Measurements from ENCODE around the gene YTHDF2. TPM values are rescaled to one million over a fixed set of nuclear protein-coding genes. Genes with fewer than 3 reads are reported as not detected.
"Not testable (repeated sequence)": the region's sequence is repeated elsewhere in the genome, so short reads cannot be mapped to it uniquely, and the experiment has no call there.

The YTHDF2 gene
- polyA plus RNA-seq, 3 donors: 20.7 to 81.6 (median 74.2) TPM

- H3K9me3 Mint-ChIP-seq; DNase-seq; H3K27me3 ChIP-seq (ENCODE audit: control insufficient read depth in 2 of 2, insufficient read depth in 2 of 2, low read length in 2 of 2); intact Hi-C loops (cut with micrococcal nuclease); H3K9ac ChIP-seq (ENCODE audit: insufficient read depth, low read length, poor library complexity, severe bottlenecking); H3K27ac Mint-ChIP-seq; H3K27me3 Mint-ChIP-seq (ENCODE audit: low read depth in 3 of 3); H3K36me3 Mint-ChIP-seq; H3K4me3 Mint-ChIP-seq; H3K79me2 ChIP-seq (ENCODE audit: insufficient read depth, low read length); H3K4me3 ChIP-seq (replicated peaks in 1 of 3; ENCODE audit: low read depth in 2 of 3, low read length in 3 of 3); H3K4me1 ChIP-seq (ENCODE audit: control insufficient read depth in 1 of 2, insufficient read depth in 2 of 2, low read length in 2 of 2); H3K9me3 ChIP-seq (replicated peaks in 1 of 2; ENCODE audit: control insufficient read depth in 1 of 2, insufficient read depth in 1 of 2, low read length in 2 of 2); H4K20me1 ChIP-seq (ENCODE audit: insufficient read depth, low read length); H3K27ac ChIP-seq (ENCODE audit: low read depth in 1 of 2, low read length in 2 of 2); H3K4me1 Mint-ChIP-seq; H3K4me2 ChIP-seq (replicated peaks; ENCODE audit: extremely low read depth, low read length, poor library complexity, severe bottlenecking); H2AFZ ChIP-seq (ENCODE audit: insufficient read depth, low read depth, low read length, poor library complexity, severe bottlenecking); H3K36me3 ChIP-seq (replicated peaks in 1 of 2; ENCODE audit: control insufficient read depth in 1 of 2, insufficient read depth in 2 of 2, low read length in 2 of 2): not testable (repeated sequence)
- 100% methylated on average over 3 of the region's 5 CpGs for WGBS (ENCODE audit: insufficient coverage)
Observed at GRCh38 chr1:28725365-28725764, 11.4 kb upstream of the YTHDF2 start.

- H3K9me3 Mint-ChIP-seq: peaks cover 0 to 7% (median 2%) of the 10 kb centered on the region in 7 donors
- peak overlapping the region; percentile 100 for H2AFZ ChIP-seq (ENCODE audit: insufficient read depth, low read depth, low read length, poor library complexity, severe bottlenecking)
- H3K9me3 ChIP-seq (replicated peaks in 1 of 2; ENCODE audit: control insufficient read depth in 1 of 2, insufficient read depth in 1 of 2, low read length in 2 of 2): no peaks in the 10 kb centered on the region
- H3K79me2 ChIP-seq (ENCODE audit: insufficient read depth, low read length): peaks cover 46% of the 10 kb centered on the region
- 6% methylated on average over 10 of the region's 15 CpGs for WGBS (ENCODE audit: insufficient coverage)
- peak overlapping the region; percentile 96 for H3K9ac ChIP-seq (ENCODE audit: insufficient read depth, low read length, poor library complexity, severe bottlenecking)
- H3K27me3 Mint-ChIP-seq (ENCODE audit: low read depth in 3 of 3): peaks cover 0 to 2% (median 0%) of the 10 kb centered on the region in 3 donors
- no peak for TF ChIP-seq CTCF (IDR thresholded peaks at IDR 0.05)
- H4K20me1 ChIP-seq (ENCODE audit: insufficient read depth, low read length): peaks cover 40% of the 10 kb centered on the region
- no peaks in the 10 kb centered on the region for H3K27me3 ChIP-seq (ENCODE audit: control insufficient read depth in 2 of 2, insufficient read depth in 2 of 2, low read length in 2 of 2)
- H3K4me3 Mint-ChIP-seq: peak overlapping the region; percentile 86 to 99
- intact Hi-C loops (cut with micrococcal nuclease): loop anchor here (2.0 to 10.0 kb wide), 5 partner anchors 93 to 481 kb away; partner anchors contain the start of genes TAF12 (in 2 of the 2) and SESN2 (in 1 of the 2)
- H3K36me3 Mint-ChIP-seq: peaks cover 20 to 26% of the 10 kb centered on the region in 2 donors
- H3K4me1 ChIP-seq (ENCODE audit: control insufficient read depth in 1 of 2, insufficient read depth in 2 of 2, low read length in 2 of 2): peaks cover 20 to 38% of the 10 kb centered on the region in 2 donors
- H3K4me2 ChIP-seq (replicated peaks; ENCODE audit: extremely low read depth, low read length, poor library complexity, severe bottlenecking): peak overlapping the region; percentile 86
- peak overlapping the region; percentile 74 to 91 for H3K27ac ChIP-seq (ENCODE audit: low read depth in 1 of 2, low read length in 2 of 2)
- no peak for DNase-seq
- peak overlapping the region; percentile 46 to 95 (median 75) for H3K4me3 ChIP-seq (replicated peaks in 1 of 3; ENCODE audit: low read depth in 2 of 3, low read length in 3 of 3)
- H3K36me3 ChIP-seq (replicated peaks in 1 of 2; ENCODE audit: control insufficient read depth in 1 of 2, insufficient read depth in 2 of 2, low read length in 2 of 2): peaks cover 21 to 29% of the 10 kb centered on the region in 2 donors
- peaks cover 22% of the 10 kb centered on the region for H3K4me1 Mint-ChIP-seq
- peak overlapping the region; percentile 80 to 97 (median 92) for H3K27ac Mint-ChIP-seq
Observed at GRCh38 chr1:28735961-28736449, 735 bp upstream of the YTHDF2 start.

All from CD14-positive monocyte (primary cell).